Stimulated activated CD4-positive, alpha-beta T cell treated with anti-CD3 and anti-CD28 coated beads, TNF-alpha, amount 100 ng/mL, for 4 hours (primary cell): ENCODE data around the gene MATN1.

ENCODE experiments used
- DNase-seq, 3 experiments: peaks; one replicate each; pipeline ENCODE4 v3.0.0-alpha.2; 2020; ENCODE audit warnings: low read depth in 3 of 3

The MATN1 gene

GRCh38 chr1:30731806-30732276, 8.5 kb upstream of the MATN1 start:
- DNase-seq = no peak

- DNase-seq = no peak
Measured at GRCh38 chr1:30731109-30731805, 7.9 kb upstream of the MATN1 start.

GRCh38 chr1:30730346-30731108, 7.1 kb upstream of the MATN1 start:
- no peak for DNase-seq

DNA sequence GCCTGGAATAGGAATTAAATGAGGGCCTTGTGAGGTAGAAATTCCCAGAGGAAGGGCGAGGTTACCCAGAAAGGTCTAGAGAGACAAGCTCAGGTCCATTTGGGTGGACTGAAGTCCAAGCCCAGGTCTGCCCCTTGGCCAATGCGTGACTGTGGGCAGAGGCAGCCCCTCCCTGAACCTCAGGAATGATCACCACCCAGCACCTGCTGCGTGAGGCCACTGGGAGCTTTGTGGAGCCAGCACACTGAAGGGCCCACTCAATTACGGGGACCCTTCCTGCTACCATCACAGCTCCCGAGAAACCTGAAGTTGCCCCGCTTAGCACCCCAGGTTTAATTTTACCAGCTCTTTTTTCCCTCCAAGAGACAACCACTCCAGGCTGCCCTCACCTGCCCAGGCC, 6.5 kb upstream of the MATN1 start:
- no peak for DNase-seq

DNA sequence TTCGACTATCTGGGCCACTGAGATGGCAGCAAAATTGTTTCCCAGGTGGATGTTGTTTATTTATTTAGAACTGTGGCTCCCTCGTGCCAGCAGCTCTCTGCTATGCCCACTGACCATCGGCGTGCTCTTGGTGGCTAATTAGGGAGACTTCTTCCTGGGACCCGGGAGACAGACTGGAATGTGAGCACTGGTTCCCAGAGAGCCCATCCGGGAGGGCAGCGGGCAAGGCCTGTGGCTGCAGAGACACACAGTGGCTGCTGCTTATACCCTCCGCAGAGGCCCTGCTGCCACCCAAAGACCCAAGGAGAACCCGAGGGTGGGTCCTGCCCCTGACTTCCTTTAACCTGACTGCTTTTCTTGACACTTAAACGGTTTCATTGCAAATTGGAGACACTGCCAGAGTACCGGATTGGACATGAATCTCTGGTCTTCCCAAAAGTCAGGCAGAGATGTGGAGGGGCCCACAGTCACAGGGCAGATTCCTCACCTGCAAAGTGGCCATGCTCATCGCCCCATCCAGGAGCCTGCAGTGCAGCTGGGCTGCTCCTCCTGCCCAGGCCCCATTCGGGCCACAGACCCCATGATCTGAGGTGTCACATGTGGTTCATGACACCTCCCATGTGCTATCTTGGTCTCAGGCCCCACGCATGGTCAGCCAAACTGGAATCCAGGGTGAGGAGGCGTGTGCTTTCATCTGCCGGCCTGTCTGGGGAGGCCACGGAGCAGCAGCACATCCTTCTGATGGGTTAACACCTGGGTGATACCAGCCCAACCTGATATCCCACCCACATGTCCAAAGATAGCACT, 5.7 kb upstream of the MATN1 start:
- DNase-seq = no peak

DNA sequence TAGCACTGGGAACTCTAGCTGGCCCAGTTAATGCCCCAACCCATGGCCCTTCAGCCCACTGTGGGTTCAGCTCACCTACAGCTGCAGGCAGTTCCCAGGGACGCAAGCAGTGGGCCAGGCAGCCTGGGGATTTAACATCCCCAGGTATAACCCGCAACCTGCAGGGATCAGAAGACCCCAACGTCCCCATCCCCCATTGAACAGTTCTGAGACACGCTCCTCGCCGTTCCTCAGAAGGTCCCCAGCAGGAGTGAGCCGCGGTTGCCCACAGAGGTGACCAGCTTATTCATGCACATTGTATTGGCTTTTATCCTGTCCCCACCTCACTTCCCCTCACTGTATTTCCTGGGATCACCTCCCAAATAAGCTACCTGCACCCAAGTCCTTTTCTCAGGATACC, 5.0 kb upstream of the MATN1 start:
- DNase-seq = no peak

GRCh38 chr1:30727824-30728223, 4.4 kb upstream of the MATN1 start:
- DNase-seq = no peak

DNA sequence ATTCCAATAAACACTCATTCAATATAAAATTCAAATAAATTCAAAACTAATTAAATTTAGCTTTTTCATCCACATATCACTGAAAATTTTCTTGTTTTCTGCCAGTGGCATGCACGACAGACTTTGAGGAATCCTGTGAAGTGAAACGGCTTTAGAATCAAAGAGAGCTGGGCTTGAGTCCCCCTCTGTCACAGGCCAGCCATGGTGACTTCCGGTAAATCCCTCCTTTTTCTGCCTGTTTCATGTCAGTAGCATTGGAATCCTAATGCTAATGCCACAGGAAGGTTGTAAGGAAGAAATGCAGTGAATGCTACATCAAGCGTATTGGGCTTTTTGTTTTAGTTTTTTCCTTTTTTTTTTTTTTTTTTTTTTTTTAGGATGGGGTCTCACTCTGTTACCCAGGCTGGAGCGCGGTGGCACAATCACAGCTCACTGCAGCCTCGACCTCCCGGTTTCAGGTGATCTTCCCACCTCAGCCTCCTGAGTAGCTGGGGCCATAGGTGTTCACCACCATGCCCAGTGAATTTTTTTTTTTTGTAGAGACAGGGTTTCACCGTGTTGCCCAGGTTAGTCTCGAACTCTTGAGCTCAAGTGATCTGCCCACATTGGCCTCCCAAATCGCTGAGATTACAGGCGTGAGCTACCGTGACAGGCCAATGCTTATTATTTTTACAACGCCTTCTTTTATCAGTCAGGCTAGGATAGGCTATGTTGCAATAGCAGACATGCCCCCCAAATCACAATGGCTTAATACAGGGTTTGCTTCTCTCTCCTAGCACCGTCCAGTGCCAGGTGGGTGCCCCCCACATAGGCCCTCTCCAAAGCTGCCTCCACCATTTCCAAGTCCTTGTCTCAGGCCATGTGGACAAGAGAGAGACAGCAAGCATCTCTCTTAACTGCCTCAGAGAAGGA, 3.6 kb upstream of the MATN1 start:
- DNase-seq = no peak

GRCh38 chr1:30726236-30726635, 2.9 kb upstream of the MATN1 start:
- no peak for DNase-seq

- DNase-seq = no peak
Measured at GRCh38 chr1:30725450-30726095, 2.2 kb upstream of the MATN1 start.

GRCh38 chr1:30724655-30725421, 1.5 kb upstream of the MATN1 start:
- DNase-seq = no peak

GRCh38 chr1:30724175-30724574, 790 bp upstream of the MATN1 start:
- no peak for DNase-seq

DNA sequence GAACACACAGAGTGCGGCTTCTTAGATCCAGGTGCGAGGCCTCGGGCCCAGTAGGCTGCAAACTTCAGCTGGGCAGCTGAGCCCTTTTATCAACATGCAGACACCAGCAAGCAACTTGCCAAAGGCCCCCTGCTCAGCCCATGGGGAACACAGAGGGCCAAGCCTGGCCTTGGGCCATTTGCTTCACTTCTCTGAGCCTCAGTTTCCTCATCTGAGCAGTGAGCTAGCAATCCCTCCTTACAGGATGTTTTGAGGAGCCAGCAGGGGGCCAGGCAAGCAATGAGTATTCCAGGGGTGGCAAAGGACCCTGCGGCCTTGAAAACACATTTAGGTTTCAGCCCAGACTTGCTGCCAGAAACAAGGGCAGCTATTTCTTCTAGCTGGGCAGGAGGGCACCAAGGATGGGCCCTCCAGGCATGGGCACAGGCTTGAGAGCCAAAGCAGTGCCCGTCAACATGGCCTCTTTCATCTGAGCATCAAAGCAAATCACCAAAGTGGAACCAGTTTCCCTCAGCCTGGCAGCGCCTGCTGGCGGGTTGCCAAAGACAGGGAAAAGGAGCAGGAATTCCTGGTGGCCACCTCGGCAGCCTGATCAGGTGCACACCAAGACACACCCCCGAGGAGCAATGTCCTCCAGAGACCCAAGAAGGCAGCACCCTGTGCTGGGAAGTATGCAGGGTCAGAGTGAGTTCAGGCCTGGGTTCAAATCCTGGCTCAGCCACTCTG, 1.4 kb downstream of the MATN1 start:
- DNase-seq = no peak

DNA sequence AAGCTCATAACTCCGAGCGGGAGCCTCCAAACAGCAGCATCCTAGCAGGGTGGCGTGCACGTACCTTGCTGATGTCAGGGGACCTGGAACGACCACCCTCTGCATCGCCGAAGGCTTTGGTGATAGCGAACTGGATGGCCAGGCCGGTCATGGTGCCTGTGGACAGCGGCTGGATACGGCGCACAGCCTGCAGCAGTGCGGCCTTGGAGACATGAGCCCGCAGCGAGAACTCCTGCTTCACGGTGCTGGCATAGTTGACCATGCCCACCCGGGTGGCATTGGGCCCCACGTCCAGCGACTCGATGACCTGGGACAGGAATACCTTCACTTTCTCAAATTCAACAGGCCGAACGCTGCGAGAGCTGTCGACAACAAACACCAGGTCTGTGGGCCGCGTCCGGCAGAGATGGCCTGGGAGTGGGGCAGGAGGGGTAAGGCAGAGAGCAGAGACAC, 2.0 kb downstream of the MATN1 start:
- DNase-seq = no peak

DNA sequence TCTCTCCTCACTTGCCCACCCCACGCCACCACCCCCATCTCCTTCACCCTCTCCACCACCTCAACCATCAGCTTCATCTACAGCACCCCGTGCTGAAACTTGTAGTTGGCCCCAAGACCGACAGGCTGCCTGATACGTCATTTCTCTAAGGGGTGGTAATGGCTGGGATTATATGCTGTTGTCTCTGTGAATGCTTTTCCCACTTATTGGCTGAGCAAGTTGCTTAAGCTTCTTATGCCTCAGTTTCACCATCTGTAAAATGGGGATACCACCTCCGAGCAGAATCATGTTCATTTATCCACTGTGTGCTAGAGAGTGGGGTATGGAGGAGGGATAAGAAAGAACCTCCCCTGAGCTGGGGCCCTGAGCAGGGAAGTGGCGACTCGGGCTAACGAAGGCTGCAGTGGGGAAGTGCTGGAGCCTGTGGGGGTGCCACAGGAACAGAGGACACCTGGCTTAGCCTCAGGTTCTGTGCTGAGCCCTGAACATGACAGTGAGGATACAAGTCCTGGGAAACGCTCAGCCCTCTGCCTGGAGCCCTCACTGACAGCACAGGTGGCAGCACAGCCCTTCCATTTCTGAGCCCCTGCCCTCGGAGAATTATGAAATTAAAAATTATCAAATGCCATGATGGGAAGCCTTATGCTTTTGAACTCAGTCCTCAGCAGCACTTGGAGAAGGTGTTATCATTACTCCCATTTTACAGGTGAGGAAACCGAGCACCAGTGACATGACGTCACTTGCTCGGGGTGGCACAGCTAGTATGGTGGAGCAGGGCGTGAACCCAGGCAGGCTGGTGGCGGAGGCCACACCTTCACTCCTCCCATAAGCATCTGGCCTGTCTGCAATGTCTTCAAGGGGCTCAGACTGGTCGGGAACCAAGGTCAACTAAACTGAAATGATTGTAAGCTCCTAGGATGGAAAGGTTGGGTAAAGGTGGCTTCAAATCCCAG, 2.8 kb downstream of the MATN1 start:
- DNase-seq = no peak

DNA sequence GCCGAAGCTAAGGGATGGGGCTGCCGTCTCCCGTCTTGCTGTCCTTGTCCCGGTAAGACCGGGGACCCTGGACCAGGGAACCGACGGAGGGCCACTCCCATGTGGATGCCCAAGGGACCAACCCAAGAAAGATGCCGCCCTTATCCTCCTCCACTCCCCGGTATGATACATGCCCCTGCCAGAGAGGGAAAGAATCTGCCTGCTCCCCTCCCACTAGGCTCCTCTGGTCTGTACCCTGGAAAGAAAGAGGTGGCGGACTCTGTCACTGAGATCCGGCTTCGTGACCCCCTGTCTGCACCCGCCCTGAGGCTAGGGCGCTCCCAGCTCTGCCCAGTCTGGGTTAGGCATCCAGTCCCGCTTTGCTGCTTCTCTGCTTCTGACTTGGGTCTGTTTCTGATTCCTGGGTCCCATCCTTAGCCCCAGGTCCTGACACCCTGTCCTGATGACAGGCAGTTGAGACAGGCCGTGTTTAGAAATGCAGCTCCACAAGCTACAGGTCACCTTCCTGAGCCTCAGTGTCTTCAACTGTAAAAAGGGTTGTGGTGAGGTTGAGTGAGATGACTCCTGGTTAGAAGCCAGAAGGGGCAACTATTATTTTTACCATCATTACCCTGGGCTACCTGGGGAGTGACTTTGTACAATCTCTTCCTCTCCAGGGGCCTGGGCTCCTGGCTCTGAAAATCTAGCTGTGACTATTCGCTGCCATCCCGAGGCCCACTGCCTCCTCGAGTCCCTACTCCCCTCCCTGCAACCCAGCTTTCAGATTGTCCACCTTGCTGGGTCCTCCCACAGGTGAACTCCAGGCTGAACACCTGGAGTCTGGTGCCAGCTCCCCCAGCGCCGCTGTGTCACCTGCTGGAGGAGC, 3.7 kb downstream of the MATN1 start:
- no peak for DNase-seq
